ENCODE data around the gene GRPR. TPM values are rescaled to one million over a fixed set of nuclear protein-coding genes. Genes with fewer than 3 reads are reported as not detected.
"Not testable (repeated sequence)": the region's sequence is repeated elsewhere in the genome, so short reads cannot be mapped to it uniquely, and the experiment has no call there.

The GRPR gene
- polyA plus RNA-seq, 3 donors from 2014 or later: not detected

DNA sequence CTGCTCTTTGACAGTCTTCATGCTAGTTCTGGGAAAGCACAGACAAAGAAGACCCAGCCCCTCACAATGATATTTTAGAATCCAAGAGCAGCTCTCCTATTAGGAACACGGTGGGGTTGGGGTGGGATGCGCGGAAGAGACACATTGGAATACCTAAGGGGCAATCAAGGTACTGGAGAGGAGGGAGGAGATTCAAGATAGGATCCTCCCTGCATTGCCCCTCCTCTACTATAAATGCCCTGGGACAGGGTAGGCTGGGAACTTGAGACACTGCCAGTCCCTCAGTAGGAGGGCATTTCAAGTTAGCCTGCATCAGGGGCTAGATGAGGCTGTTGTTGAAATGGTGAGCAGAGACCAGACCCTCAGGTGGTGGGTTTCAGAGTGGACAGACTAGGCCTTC lies 49.0 kb downstream of the GRPR start:
- no peak overlapping the region for H3K27ac Mint-ChIP-seq
- H3K4me3 Mint-ChIP-seq: no peak overlapping the region
- H3K4me1 Mint-ChIP-seq: no peaks in the 10 kb centered on the region
- H3K27me3 Mint-ChIP-seq (ENCODE audit: low read depth in 3 of 3): peaks cover 0 to 2% (median 2%) of the 10 kb centered on the region in 3 donors
- DNase-seq: no peak
- no peaks in the 10 kb centered on the region for H3K36me3 Mint-ChIP-seq
- no peaks in the 10 kb centered on the region for H3K9me3 Mint-ChIP-seq

DNA sequence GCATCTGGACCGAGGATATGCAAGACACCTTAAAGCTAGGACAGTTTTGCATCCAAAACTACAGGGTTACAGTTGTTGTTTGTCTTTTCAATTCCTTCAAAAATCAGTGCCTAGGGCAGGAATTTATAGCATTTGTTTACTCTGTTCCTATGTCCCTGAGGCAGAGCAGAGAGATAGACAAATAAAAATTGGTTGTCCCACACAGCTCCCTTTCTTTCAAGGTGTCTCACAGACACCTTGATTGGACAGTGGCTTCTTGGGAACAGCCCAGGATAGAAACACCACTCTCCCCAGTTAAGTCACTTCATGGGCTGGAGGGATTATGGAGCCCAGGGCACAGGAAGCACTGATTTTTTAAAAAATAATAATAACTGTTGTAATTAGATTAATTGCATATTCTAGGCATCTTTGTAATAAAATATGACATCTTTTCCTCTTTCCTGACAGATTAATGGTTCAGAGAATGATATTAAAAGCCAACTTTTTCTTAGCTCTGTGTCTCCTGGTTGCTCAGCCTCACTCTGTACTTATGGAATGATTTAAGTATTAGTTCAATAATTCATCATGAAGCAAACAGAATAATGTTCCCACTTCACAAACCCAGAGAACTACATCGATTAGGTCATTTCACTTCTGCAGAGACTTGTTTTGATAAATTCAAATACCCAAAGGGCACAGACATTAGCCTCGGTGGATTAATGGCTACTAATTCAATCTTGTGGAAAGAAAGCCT lies 52.1 kb downstream of the GRPR start:
- no peaks in the 10 kb centered on the region for H3K36me3 Mint-ChIP-seq
- no peaks in the 10 kb centered on the region for H3K4me1 Mint-ChIP-seq
- H3K4me3 Mint-ChIP-seq: no peak overlapping the region
- no peak overlapping the region for H3K27ac Mint-ChIP-seq
- H3K27me3 Mint-ChIP-seq (ENCODE audit: low read depth in 3 of 3): peaks cover 1 to 13% (median 2%) of the 10 kb centered on the region in 3 donors
- no peaks in the 10 kb centered on the region for H3K9me3 Mint-ChIP-seq
- DNase-seq: no peak

DNA sequence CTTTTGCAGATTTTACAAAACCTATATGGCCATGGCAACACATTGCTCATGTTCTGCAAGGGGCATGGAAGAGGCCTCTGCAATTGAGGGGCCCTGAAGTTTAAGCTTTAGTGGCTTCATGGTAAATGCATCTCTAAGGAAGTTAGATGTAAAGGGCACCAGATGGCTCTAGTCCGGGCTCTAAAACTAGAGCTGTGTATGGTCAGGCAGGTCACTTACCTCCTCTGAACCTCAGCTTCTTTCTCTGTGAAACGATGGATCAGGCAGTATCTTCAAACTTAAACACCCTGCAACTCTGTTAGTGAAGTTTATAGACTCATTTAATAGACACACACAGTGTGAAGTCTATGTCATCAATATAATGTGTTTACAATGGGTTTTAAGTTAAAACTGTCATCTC lies 53.9 kb downstream of the GRPR start:
- Mint-ChIP-seq H3K27ac (no peak overlapping the region), H3K4me1 (no peaks in the 10 kb centered on the region), H3K9me3 (no peaks in the 10 kb centered on the region), H3K27me3 (ENCODE audit: low read depth in 3 of 3) (peaks cover 2 to 15% (median 5%) of the 10 kb centered on the region in 3 donors), H3K36me3 (no peaks in the 10 kb centered on the region), H3K4me3 (no peak overlapping the region)
- no peak for DNase-seq

DNA sequence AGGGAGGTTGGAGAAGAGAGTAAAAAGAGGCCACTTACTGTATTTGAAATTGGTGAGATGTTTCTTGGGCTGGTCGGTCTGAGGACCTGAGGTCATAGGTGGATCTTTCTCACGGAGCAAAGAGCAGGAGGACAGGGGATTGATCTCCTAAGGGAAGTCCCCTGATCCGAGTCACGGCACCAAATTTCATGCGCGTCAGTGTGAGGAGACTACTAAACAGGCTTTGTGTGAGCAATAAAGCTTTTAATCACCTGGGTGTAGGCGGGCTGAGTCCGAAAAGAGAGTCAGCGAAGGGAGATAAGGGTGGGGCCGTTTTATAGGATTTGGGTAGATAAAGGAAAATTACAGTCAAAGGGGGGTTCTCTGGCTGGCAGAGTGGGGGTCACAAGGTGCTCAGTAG lies 60.5 kb downstream of the GRPR start:
- peaks cover 2 to 11% (median 7%) of the 10 kb centered on the region in 3 donors for H3K27me3 Mint-ChIP-seq (ENCODE audit: low read depth in 3 of 3)
- H3K4me1 Mint-ChIP-seq, H3K36me3 Mint-ChIP-seq, H3K27ac Mint-ChIP-seq, DNase-seq, H3K4me3 Mint-ChIP-seq, H3K9me3 Mint-ChIP-seq: not testable (repeated sequence)

DNA sequence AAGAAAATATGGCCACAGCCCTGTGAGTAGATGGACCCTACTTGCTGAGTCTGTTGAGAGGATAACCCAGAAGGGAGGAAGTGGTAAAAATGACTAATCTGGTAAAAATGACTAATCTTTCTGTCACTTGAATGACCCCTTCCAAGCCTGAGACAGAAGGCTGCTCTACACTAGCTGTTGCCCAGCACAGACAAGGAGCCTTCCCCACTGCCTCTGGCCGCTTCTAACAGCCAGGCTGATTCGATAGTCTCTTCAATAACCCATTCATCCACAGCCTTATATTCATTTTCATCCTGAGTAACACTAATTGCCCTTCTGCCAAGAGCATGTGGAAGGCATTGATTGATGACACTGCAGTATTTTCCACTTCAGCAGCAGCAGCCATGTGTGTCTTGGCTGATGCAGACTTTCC lies 62.4 kb downstream of the GRPR start:
- H3K9me3 Mint-ChIP-seq: no peaks in the 10 kb centered on the region
- H3K27me3 Mint-ChIP-seq (ENCODE audit: low read depth in 3 of 3): peaks cover 2 to 7% (median 5%) of the 10 kb centered on the region in 3 donors
- no peak overlapping the region for H3K4me3 Mint-ChIP-seq
- no peak overlapping the region for H3K27ac Mint-ChIP-seq
- no peaks in the 10 kb centered on the region for H3K4me1 Mint-ChIP-seq
- no peak for DNase-seq
- H3K36me3 Mint-ChIP-seq: no peaks in the 10 kb centered on the region

DNA sequence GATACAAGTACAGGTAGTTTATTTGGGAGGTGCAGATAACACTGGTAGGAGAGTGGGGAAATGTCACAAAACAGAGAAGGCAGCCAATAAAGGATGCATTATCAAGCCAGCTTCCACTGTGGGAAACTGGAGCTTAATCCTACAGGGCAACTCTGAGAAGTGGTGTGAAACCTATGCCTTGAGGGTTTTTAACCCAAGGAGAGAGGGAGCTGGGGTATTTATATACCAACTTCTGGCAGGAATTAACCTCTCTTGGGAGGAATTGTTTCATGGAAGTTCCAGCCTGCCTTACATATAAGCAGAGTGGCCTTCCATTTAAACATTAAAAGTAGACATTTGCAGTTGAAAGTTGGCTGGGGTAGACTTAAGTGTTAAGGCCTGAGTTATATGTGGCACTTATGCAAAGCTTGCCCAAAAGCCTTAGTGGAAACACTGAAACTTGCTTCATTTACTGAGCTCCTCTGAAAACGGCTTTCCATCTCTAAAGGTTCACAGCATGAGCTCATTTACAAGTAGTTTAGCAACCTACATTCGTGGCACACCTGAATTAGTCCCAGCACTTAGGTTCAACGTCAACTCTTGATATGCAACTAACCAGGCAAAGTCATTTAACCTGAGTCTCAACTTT lies 63.1 kb downstream of the GRPR start:
- Mint-ChIP-seq H3K4me3 (no peak overlapping the region), H3K4me1 (no peaks in the 10 kb centered on the region), H3K27me3 (ENCODE audit: low read depth in 3 of 3) (peaks cover 2 to 7% (median 6%) of the 10 kb centered on the region in 3 donors), H3K36me3 (no peaks in the 10 kb centered on the region), H3K27ac (no peak overlapping the region), H3K9me3 (no peaks in the 10 kb centered on the region)
- DNase-seq: no peak

DNA sequence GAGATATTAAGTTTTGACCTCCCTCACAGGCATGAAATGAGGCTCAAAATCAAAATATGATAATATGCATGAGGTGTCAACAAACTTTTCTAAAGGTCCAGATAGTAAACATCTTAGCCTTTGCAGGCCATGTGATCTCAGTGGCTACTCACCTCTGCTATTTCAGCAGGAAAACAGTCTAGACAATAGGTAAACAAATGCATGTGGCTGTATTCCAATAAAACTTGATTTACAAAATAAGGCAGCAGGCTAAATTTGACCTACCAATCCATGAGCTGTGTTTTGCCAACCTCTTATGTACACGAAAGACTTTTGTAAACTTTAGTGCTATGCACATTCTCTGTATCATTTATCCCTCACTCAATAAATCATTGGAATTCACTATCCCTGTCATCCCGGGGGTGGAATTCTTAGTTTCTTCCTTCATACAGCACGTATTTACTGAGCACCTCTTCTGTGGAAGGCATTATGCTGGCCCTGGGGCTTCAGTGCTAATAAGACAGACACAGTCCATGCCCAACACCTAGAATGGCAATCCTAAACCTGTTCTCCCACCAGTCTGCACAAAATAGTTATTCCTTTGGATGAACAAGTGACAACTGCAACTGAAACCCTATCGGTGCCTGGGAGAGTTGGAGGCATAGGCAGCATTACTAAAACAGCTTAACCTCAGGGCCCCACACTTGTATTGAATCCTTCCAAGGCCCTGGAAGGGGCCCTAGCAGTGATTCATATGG lies 63.8 kb downstream of the GRPR start:
- Mint-ChIP-seq H3K4me1 (no peaks in the 10 kb centered on the region), H3K36me3 (no peaks in the 10 kb centered on the region), H3K4me3 (no peak overlapping the region), H3K27ac (no peak overlapping the region), H3K9me3 (no peaks in the 10 kb centered on the region), H3K27me3 (ENCODE audit: low read depth in 3 of 3) (peaks cover 2 to 6% (median 5%) of the 10 kb centered on the region in 3 donors)
- DNase-seq: no peak

DNA sequence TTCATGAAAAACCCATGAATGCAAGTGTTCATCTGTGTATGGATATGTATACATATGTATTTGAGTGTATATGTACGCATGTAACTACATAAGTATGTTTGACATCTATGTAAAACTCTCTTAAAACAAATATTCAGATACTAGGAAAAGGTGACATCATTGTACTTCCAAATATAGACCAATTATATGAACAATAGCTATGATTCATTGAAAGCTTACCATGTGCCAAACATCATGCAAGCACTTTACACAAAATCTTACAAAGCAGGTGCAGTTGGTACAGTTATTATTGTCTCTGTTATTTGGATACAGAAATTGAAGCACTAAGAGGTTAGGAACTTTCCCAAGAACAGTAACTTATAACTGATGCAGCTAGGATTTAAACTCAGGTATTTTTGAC lies 65.3 kb downstream of the GRPR start:
- H3K4me3 Mint-ChIP-seq: no peak overlapping the region
- no peaks in the 10 kb centered on the region for H3K9me3 Mint-ChIP-seq
- no peak for DNase-seq
- H3K36me3 Mint-ChIP-seq: no peaks in the 10 kb centered on the region
- H3K4me1 Mint-ChIP-seq: no peaks in the 10 kb centered on the region
- H3K27ac Mint-ChIP-seq: no peak overlapping the region
- peaks cover 2 to 7% (median 3%) of the 10 kb centered on the region in 3 donors for H3K27me3 Mint-ChIP-seq (ENCODE audit: low read depth in 3 of 3)

DNA sequence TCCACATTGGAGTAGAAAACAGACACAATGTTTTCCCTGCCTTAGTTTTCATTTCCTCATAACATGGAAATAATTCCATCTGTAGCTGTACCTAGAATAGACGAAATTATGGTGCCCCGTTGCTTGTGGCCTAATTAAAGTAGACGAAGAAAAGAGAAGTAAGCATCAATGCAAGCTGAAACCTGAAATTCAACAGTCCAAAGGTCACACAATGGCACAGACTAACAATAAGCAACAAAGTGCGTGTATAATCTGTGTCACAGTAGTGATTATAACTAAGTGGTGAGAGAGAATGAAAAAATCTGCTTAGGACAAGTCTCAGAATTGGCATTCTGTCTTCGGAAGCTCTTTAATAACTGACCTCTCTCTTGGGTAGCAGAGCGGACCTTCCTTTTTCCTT lies 68.2 kb downstream of the GRPR start:
- no peak overlapping the region for H3K4me3 Mint-ChIP-seq
- peaks cover 2 to 9% (median 3%) of the 10 kb centered on the region in 3 donors for H3K27me3 Mint-ChIP-seq (ENCODE audit: low read depth in 3 of 3)
- no peak for DNase-seq
- no peak overlapping the region for H3K27ac Mint-ChIP-seq
- H3K9me3 Mint-ChIP-seq: peaks cover 0 to 2% (median 0%) of the 10 kb centered on the region in 6 donors
- H3K4me1 Mint-ChIP-seq: no peaks in the 10 kb centered on the region
- H3K36me3 Mint-ChIP-seq: no peaks in the 10 kb centered on the region

DNA sequence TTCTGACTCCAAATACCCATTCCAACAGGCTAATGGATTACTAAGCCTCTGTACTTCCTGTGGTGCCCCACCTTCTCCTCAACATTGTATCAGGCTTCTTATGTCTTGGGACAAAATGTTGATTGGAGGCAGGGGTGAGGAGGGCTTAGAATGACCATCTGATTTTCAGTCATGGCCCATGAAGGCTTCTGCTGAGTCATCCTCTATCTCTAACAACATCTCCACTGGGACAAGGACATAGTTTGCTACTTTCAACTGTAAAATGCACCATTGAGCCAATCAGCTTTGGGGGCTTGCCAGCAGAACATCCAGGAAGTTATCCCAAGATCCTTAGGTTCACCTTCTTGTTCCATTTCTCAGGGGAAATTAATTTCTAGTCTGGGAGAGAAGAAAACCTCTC lies 73.5 kb downstream of the GRPR start:
- no peaks in the 10 kb centered on the region for H3K36me3 Mint-ChIP-seq
- H3K27me3 Mint-ChIP-seq (ENCODE audit: low read depth in 3 of 3): peaks cover 2 to 18% (median 5%) of the 10 kb centered on the region in 3 donors
- DNase-seq: no peak
- no peak overlapping the region for H3K4me3 Mint-ChIP-seq
- peaks cover 0 to 2% (median 0%) of the 10 kb centered on the region in 6 donors for H3K9me3 Mint-ChIP-seq
- no peak overlapping the region for H3K27ac Mint-ChIP-seq
- no peaks in the 10 kb centered on the region for H3K4me1 Mint-ChIP-seq

DNA sequence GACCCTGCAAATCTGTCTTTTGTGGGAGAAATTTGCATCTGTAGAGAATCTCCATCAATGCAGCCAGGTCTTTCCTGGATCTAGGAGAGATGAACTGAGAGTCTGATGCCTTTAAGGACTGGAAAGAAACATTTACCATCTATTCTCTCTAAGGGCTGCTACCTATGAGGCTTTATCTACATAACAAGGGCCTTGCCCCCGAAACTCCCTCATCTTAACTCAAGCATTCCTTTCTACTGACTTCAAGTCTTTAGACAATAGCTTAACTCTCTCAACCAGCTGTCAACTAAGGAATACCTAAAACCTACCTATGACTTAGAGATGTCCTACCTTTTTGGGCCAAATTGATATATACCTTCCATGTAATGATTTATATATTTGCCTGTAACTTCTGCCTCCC lies 76.0 kb downstream of the GRPR start:
- peaks cover 0 to 2% (median 0%) of the 10 kb centered on the region in 6 donors for H3K9me3 Mint-ChIP-seq

DNA sequence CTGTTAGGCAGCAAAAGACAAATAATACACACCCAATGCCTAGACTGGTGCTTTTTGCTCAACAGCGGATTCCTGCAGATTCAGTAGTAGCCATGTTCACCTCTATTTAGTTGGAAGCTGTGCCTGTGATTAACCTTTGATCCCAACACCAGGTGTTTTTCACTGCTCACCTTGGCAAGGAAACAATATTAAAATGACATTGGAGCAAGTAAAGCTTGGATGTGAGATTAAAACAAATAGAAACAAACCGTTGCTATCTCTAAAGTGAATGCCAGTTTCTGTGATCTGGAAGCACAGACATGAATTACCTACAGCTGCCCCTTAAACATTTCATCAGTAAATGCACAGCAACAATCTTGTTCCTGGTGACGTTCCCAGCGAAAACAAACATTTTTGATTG lies 79.6 kb downstream of the GRPR start:
- Mint-ChIP-seq H3K27me3 (ENCODE audit: low read depth in 3 of 3) (peaks cover 2 to 16% (median 3%) of the 10 kb centered on the region in 3 donors), H3K9me3 (peaks cover 0 to 2% (median 0%) of the 10 kb centered on the region in 6 donors), H3K27ac (no peak overlapping the region), H3K4me1 (no peaks in the 10 kb centered on the region), H3K36me3 (no peaks in the 10 kb centered on the region), H3K4me3 (no peak overlapping the region)
- no peak for DNase-seq

More for the DNA sequence above, 76.0 kb downstream of the GRPR start:
- Mint-ChIP-seq H3K4me1 (no peaks in the 10 kb centered on the region), H3K36me3 (no peaks in the 10 kb centered on the region), H3K27me3 (ENCODE audit: low read depth in 3 of 3) (peaks cover 2 to 21% (median 5%) of the 10 kb centered on the region in 3 donors), H3K27ac (no peak overlapping the region), H3K4me3 (no peak overlapping the region)
- DNase-seq: no peak

All from immature natural killer cell (primary cell).